ENCODE measurements around the gene EIF4G3. TPM values are rescaled to one million over a fixed set of nuclear protein-coding genes. Genes with fewer than 3 reads are reported as not detected.

EIF4G3 gene
- total and polyA plus RNA-seq, 2 of the 8 experiments (the other 6 are each of a cell fraction or from before 2014, with no cell fraction given): 47.5 to 66.6 TPM

DNA sequence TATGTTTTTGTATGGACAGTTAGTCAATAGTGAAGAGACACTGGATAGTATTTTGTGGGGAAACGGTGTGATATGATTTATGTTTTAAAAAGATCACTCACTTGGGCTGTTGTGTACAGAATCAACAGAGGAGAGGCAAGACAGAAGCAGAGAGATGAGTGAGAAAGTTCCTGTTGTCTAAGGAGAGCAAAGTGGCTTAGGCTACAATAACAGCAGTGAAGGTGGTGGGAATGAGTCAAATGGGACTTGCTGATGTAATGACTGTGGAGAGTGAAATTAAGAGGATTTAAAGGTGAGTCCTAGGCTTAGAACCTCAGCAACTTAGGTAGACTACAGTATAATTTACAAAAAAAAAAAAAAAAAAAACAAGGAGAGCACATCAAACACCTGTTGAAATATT lies 220.4 kb downstream of the EIF4G3 start:
- no peak overlapping the region for H3K18ac ChIP-seq (ENCODE audit: extremely low read depth, low read length)
- no peak overlapping the region for H4K8ac ChIP-seq (ENCODE audit: extremely low read depth, insufficient read depth, low read length)
- no peaks in the 10 kb centered on the region for H3K36me3 ChIP-seq (ENCODE audit: control insufficient read depth in 2 of 4, insufficient read depth in 4 of 4, low read length in 3 of 4)
- H3K27ac ChIP-seq (ENCODE audit: low read depth, low read length): no peak overlapping the region
- no peak for TF ChIP-seq CHD2 (IDR thresholded peaks at IDR 0.05; ENCODE audit: low read length)
- TF ChIP-seq EZH2 (IDR thresholded peaks at IDR 0.05; ENCODE audit: low read depth, low read length, severe bottlenecking): no peak
- TF ChIP-seq JUN (IDR thresholded peaks at IDR 0.05; ENCODE audit: low read depth, low read length): no peak
- no peak for TF ChIP-seq BRCA1 (IDR thresholded peaks at IDR 0.05; ENCODE audit: low read depth, low read length)
- TF ChIP-seq, protein P1, sequence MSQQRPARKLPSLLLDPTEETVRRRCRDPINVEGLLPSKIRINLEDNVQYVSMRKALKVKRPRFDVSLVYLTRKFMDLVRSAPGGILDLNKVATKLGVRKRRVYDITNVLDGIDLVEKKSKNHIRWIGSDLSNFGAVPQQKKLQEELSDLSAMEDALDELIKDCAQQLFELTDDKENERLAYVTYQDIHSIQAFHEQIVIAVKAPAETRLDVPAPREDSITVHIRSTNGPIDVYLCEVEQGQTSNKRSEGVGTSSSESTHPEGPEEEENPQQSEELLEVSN (IDR thresholded peaks at IDR 0.05): no peak
- TF ChIP-seq POLR2AphosphoS5 (IDR thresholded peaks at IDR 0.05; ENCODE audit: low read depth, low read length): no peak
- TF ChIP-seq, protein P2, sequence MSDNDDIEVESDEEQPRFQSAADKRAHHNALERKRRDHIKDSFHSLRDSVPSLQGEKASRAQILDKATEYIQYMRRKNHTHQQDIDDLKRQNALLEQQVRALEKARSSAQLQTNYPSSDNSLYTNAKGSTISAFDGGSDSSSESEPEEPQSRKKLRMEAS (IDR thresholded peaks at IDR 0.05): no peak
- no peak for TF ChIP-seq CREB1 (IDR thresholded peaks at IDR 0.05)
- no peak for TF ChIP-seq SP1 (IDR thresholded peaks at IDR 0.05; ENCODE audit: low read depth, low read length)
- H2BK12ac ChIP-seq (ENCODE audit: low read depth, low read length): no peak overlapping the region
- POLR2A ChIA-PET (ENCODE audit: partially characterized antibody): no interaction called here
- H2AK5ac ChIP-seq (ENCODE audit: low read depth, low read length): no peak overlapping the region
- no peak overlapping the region for H3K4ac ChIP-seq (replicated peaks; ENCODE audit: insufficient read length, low read depth, low read length)
- no peak overlapping the region for H2AFZ ChIP-seq (ENCODE audit: low read length)
- FAIRE-seq: no peak
- no peak overlapping the region for H3K4me2 ChIP-seq (ENCODE audit: insufficient read depth in 1 of 2, low read depth in 2 of 2, low read length in 2 of 2)
- no peak overlapping the region for H2BK120ac ChIP-seq (replicated peaks; ENCODE audit: low read depth, low read length)
- 94 to 100% methylated on average over 1 of the region's 1 CpG for WGBS, 2 experiments (ENCODE audit: extremely low coverage in 1 of 2, insufficient coverage in 1 of 2, insufficient read length in 1 of 2, insufficient replicate concordance in 2 of 2, low coverage in 1 of 2, low lambda C conversion rate in 2 of 2, missing lambda C conversion rate in 1 of 2)
- no peak for DNase-seq (ENCODE audit: low read depth in 1 of 2, low spot score in 2 of 2)
- no peak overlapping the region for H3K56ac ChIP-seq (replicated peaks; ENCODE audit: insufficient read length, low read depth, low read length)
- no peak overlapping the region for H3K4me3 ChIP-seq (ENCODE audit: extremely low read depth in 1 of 4, insufficient read depth in 2 of 4, low read depth in 3 of 4, low read length in 4 of 4)
- H3K79me2 ChIP-seq (ENCODE audit: control insufficient read depth in 1 of 2, insufficient read depth in 2 of 2, low read length in 2 of 2): no peaks in the 10 kb centered on the region
- no peak overlapping the region for H4K5ac ChIP-seq (ENCODE audit: insufficient read length, low read depth, low read length)
- no peaks in the 10 kb centered on the region for H3K9me3 ChIP-seq (ENCODE audit: insufficient read depth in 2 of 2, low read depth in 1 of 2, low read length in 1 of 2)
- CTCF ChIA-PET (ENCODE audit: partially characterized antibody): no interaction called here
- H3K9ac ChIP-seq (replicated peaks in 1 of 4; ENCODE audit: extremely low read depth in 1 of 4, low read depth in 3 of 4, low read length in 3 of 4): no peak overlapping the region
- H3K23ac ChIP-seq (ENCODE audit: insufficient read length): no peak overlapping the region
- no peak overlapping the region for H3K14ac ChIP-seq (ENCODE audit: insufficient read length)
- no peak overlapping the region for H2BK5ac ChIP-seq (ENCODE audit: low read depth, low read length)
- H3K4me1 ChIP-seq (replicated peaks in 1 of 4; ENCODE audit: control insufficient read depth in 3 of 4, insufficient read depth in 4 of 4, low read length in 3 of 4): no peaks in the 10 kb centered on the region
- H2BK20ac ChIP-seq (ENCODE audit: low read length): no peak overlapping the region
- H3K79me1 ChIP-seq (ENCODE audit: low read depth, low read length): no peaks in the 10 kb centered on the region
- H3K27me3 ChIP-seq (replicated peaks in 1 of 4; ENCODE audit: control insufficient read depth in 3 of 4, extremely low read depth in 1 of 4, insufficient read depth in 3 of 4, low read length in 3 of 4): no peaks in the 10 kb centered on the region
- H4K20me1 ChIP-seq (replicated peaks in 1 of 2; ENCODE audit: control insufficient read depth in 1 of 2, insufficient read depth in 2 of 2, low read length in 2 of 2): no peaks in the 10 kb centered on the region
- no peak overlapping the region for H2BK15ac ChIP-seq (ENCODE audit: low read length)
- no peaks in the 10 kb centered on the region for H3K23me2 ChIP-seq (ENCODE audit: low read depth, low read length)
- H4K91ac ChIP-seq (replicated peaks; ENCODE audit: insufficient read length, low read length): no peak overlapping the region
